Bone marrow (tissue), 2 donors: ENCODE results near the gene RBMXL3.

Source experiments
- DNase-seq, 2 donors: peaks; one replicate each; lab custom pipeline; 2025; lab: John Stamatoyannopoulos, UW

The RBMXL3 gene

DNA sequence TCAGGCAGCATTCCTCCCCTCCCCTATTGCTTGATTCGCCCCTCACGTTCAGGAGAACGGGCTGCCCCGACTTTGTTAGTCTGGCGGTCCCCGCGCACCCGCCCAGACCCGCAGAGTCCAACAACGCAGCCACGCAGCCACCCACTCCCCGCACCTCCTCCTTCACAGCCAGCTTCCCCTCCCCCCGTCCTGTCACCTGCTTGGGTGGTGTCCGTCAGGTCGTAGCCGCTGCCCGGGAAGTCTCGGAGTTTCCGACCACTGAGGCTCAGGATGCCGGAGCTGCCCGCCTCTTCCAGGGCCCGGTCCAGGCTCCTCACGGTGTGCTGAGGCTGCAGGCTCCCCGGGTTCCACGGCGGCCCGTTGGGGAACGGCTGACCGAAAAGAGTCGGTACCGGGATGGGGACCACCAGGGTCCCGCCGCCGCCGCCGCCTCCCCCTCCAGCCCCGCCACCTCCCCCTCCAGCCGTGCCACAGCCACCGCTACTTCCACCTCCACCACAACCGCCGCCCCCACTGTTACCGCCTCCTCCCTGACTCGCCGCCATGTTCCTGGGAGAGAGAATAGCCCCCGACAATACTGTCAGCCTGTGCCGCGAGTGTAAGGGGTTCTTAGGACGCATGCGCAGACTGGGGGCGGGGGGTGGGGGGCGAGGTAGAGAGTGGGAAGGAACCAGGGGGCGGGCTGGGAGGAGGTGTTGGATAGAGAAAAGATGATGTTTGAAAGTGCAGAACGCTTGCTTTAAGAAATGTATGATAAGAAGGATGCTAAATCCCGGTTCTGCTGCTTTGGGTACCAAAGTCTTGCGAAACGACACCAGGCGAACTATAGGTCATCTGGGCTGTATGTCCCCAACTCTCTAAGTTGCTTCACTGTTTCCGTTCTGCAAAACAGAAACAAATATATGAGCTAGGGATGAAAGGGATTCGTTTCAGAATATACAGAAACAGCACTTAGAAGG, 44.6 kb downstream of the RBMXL3 start, which contains the start of gene LRCH2:
TSS of gene LRCH2 (minus strand) at position 600 of the 959 bp plus-strand sequence. CDS start at position 545, 55 bp downstream.
- no peak for DNase-seq

DNA sequence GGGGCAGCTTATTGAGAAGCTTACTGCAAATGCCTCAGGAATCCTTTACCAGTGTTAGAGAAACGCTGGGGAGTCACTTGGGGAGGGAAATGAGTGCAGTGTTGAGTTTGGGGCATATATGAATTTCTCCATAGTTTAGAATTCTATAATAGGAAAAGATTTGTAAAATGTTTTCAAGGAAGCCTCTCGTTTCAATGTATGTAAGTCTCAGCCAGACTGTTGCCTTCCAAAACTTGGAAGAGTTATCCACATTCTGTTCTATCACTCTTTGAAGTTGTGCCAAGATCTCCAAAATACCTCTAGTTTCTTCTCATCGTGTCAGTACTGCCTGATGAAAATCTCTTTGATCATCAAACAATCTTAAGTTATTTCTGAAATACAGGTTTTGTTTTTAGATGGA, 45.3 kb downstream of the RBMXL3 start:
- no peak for DNase-seq

DNA sequence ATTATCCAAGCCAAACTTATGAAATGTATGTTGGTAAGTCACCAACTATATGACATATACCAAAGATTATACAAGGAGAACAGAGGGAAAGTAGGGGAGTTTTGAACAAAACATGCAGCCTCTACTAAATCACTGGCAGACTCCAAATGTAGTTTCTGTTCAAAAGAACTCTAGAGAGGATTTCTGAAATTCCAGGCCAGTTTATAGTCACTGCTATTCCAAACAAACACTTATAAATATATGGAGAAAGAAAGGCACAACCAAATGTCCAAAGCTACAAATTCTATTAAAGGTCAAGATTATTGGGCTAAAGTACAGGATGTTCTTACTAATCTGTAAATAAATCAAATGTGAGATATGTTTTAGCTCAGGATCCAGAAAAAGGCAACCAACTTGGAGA, 47.4 kb downstream of the RBMXL3 start:
- no peak for DNase-seq

DNA sequence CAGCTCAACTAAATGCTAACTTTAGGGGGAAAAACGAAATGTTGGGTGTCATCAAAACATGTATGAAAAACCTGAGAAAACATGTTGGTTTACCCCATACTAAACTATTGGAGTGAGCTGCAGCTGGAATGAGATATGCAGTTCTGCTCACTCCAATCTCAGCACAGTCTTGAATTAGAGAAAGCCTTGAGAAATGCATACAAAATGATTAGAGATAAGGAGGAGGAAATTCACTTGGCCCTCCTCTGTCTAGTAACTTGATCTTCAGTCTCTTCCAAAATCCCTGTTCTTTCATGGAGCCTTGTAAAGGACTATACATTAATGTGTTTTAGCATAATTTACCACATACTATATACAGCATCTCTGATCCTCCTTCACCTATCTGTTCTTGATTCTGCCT, 47.8 kb downstream of the RBMXL3 start:
- no peak for DNase-seq
